Measurements from ENCODE around the gene DUSP21.
A peak's percentile ranks its signal among the peaks of the same experiment; 100 is the strongest.
"Not testable (repeated sequence)": the region's sequence is repeated elsewhere in the genome, so short reads cannot be mapped to it uniquely, and the experiment has no call there.

The DUSP21 gene

GRCh38 chrX:44876086-44876485 lies 32.3 kb downstream of the DUSP21 start:
- DNase-seq, result peak; percentile 51

DNA sequence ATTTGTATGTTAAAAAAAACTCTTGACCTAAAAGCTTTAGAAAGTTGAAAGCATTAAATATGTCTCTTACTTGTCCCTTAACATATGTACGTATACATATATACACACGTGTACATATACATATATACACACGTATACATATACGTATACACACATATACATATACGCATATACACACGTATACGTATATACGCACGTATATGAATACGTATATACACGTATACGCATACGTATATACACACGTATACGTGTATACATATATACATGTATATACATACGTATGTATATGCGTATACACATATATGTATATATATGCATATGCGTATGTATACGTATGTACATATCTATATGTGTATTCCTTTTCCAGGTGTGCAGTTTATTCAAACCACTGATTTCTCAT lies 32.9 kb downstream of the DUSP21 start:
- DNase-seq, result no peak

GRCh38 chrX:44878780-44879179 lies 35.0 kb downstream of the DUSP21 start:
- DNase-seq, result no peak

DNA sequence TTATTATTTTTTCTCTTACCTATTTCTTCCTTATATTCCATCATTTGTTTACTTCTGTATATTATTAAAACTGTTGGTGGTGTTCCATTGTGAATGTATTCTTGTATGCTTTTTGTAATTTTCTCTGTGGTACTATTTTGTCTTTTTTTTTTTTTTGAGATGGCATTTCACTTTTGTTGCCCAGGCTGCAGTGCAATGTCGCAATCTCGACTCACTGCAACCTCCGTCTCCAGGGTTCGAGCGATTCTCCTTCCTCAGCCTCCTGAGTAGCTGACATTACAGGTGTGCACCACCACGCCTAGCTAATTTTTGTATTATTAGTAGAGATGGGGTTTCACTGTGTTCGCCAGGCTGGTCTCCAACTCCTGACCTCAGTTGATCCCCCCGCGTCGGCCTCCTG lies 37.7 kb downstream of the DUSP21 start:
- DNase-seq, result no peak

DNA sequence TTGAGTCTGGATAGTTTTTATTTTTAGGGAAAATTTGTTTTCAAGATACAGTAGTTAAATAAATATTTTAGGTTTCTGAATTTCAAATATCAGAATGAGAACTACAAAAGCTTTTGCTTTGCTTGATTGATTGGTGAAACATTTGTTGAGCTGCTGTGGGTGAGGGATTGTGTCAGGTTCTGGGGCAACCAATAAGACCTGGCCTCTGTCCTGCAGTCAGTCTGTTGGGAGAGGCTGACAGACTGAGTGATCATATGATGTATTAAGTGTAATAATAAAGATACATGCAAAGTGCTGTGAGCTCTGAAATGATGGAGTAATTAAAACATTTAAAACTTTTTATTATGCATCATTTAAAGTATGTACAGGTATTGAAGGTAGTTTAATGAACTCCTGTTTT lies 38.8 kb downstream of the DUSP21 start:
- DNase-seq, result no peak

DNA sequence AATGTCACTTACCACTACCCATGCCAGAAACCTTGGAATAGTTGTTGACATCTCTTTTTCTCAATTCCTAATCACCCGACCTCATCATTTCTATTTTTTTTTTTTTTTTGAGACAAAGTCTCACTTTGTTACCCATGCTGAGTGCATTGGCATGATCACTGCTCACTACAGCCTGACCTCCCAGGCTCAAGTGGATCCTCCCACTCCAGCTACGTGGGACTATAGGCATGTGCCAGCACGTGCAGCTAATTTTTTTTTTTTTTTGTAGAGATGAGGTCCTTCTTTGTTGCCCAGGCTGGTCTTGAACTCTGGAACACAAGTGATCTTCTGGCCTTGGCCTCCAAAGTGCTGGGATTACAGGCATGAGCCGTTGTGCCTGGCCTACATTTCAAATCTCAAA lies 41.1 kb downstream of the DUSP21 start:
- no peak for DNase-seq

DNA sequence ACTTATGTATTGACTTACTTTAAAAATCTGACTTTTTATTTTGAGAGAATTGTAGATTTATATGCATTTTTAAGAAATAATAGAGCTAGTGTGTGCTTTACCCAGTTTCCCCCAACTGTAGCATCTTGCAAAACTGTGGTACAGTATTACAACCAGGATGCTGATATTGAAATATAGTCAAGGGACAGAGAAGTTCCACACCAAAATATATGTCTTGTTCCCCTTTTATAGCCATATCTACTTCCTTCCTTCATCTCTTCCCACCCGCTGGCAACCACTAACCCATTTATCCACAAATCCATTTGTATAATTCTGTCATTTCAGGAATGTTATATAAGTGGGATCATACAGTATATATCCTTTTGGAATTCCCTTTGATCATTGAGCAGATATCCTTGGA lies 46.0 kb downstream of the DUSP21 start:
- DNase-seq, result no peak

DNA sequence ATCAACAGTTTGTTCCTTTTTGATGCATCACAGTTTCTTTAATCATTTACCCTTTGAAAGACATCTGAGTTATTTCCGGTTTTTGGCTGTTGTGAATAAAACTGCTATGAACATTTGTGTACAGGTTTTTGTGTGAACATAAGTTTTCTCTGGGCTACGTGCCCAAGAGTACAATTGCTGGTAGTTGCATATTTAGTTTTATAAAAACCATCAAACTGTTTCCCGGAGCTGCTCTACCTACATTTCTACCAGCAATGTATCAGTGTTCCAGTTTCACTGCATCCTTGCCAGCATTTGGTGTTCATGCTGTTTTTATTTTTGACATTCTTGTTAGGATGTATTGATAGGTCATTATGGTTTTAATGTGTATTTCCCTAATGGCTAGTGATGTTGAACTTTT lies 46.4 kb downstream of the DUSP21 start:
- DNase-seq, result no peak

GRCh38 chrX:44890687-44891086 lies 46.9 kb downstream of the DUSP21 start:
- not testable (repeated sequence) for DNase-seq

DNA sequence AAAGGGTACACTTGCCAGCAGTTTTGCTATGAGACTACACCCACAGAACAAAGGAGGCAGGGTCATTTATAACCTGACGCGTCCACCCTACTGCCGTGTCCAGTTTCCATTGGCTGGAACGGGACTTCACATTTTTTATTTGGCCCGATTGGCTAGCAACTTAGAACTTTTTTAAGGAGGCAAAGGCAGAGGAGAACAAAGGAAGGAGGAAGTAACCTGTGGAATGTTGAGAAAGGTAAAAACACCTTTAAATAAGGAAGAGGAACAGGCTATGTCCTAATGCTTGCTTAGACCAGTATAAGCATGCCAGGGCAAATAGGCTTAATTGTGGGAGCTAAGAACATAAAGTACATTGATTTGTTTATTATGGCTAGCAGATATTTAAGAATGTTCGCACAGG lies 47.8 kb downstream of the DUSP21 start:
- DNase-seq, result no peak

All from fibroblast of skin of abdomen (primary cell).